Activated T-helper 17 cell treated with anti-CD3 and anti-CD28 coated beads, Interleukin-2, amount 50 U/mL, for 72 hours (primary cell): ENCODE results near the gene CBR1. TPM values are rescaled to one million over a fixed set of nuclear protein-coding genes. Genes with fewer than 3 reads are reported as not detected.

Experiments used
- ATAC-seq: fragments of 150-1000 bp; cut with Tn5 transposase; replicated peaks from 2 replicates; pipeline ENCODE4 v1.10.0; 2021; ENCODE audit warnings: mild to moderate bottlenecking, moderate library complexity
- H3K27ac Mint-ChIP-seq: one replicate; pipeline ENCODE4 v1.8.0; 2022; ENCODE audit warnings: mixed read lengths
- H3K27me3 Mint-ChIP-seq: one replicate; pipeline ENCODE4 v1.8.0; 2022; ENCODE audit warnings: mixed read lengths
- H3K36me3 Mint-ChIP-seq: one replicate; pipeline ENCODE4 v1.8.0; 2022; ENCODE audit warnings: low read depth, mild to moderate bottlenecking, mixed read lengths
- H3K4me1 Mint-ChIP-seq: one replicate; pipeline ENCODE4 v1.8.0; 2022; ENCODE audit warnings: mixed read lengths
- H3K4me3 Mint-ChIP-seq: one replicate; pipeline ENCODE4 v1.8.0; 2022; ENCODE audit warnings: mild to moderate bottlenecking, mixed read lengths
- H3K9me3 Mint-ChIP-seq: one replicate; pipeline ENCODE4 v1.8.0; 2022; ENCODE audit warnings: mixed read lengths
- total RNA-seq, 2 donors: library from RNA; stranded (reverse); gene quantifications; one replicate each; pipeline ENCODE4 v1.2.3, GENCODE V29; 2022

The CBR1 gene
- total RNA-seq, 2 donors from 2014 or later, result 21.8 to 63.9 TPM

DNA sequence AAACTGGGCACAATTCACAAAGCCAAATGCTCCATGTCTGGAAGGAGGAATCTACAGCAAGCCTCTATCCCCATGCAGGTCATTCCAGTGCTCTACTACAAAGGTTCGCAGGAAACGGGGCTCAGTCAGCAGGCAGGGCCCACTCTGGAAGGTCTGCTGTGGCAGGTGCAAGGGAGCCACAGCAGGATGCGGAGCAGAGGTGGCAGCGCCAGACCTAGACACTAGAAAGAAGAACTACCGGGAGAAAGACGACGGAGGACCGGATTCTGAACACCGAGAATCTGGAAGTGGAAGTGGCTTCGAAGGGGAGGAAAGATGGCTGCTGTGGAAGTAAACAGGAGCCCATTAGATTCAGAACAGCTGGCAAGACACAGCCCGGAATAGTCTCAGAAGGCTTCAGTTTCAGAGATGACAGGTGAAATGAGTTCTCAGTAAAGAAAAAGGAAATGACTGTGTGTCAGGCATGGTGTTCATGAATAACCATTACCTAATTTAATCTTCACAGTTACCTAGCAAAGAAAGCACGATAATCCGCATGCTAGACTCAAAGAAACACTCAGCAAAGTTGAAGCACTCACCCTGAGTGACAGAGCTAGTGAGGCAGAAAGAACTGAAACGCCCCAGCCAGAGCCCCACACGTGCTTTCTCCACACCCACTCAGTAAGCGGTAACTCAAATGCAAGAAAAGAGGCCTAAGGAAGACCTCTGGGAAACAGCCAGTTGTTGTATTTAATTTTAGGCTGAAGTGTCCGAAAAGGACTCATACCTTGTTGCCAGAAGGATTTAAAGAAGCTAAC, 30.9 kb upstream of the CBR1 start:
- Mint-ChIP-seq H3K4me3 (no peak overlapping the region), H3K4me1 (no peaks in the 10 kb centered on the region), H3K9me3 (no peaks in the 10 kb centered on the region), H3K36me3 (peaks cover 84% of the 10 kb centered on the region), H3K27ac (peak overlapping the region; percentile 50), H3K27me3 (no peaks in the 10 kb centered on the region)
- no peak for ATAC-seq

DNA sequence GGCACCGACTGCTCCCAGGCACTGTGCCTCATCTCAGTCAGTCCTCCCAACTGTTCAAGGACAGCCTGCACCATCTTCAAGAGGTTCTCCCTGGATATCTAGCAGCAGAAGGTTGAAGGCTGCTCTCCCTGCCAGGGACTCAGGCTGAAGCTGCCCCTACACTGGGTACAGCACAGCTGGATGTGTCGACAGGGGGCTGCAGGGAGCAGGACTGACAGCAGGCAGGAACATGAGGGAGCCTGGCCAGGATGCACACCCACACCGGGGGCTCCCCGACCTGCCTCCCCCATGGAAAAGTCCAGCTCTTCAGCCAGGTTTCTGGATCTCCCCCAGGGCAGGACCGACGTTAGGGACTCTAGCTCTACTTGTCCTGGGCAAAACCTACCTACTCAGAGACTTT, 30.0 kb upstream of the CBR1 start:
- H3K27me3 Mint-ChIP-seq, result no peaks in the 10 kb centered on the region
- H3K4me1 Mint-ChIP-seq, result no peaks in the 10 kb centered on the region
- H3K27ac Mint-ChIP-seq, result no peak overlapping the region
- ATAC-seq, result no peak
- H3K4me3 Mint-ChIP-seq, result no peak overlapping the region
- no peaks in the 10 kb centered on the region for H3K9me3 Mint-ChIP-seq
- H3K36me3 Mint-ChIP-seq, result peaks cover 89% of the 10 kb centered on the region

DNA sequence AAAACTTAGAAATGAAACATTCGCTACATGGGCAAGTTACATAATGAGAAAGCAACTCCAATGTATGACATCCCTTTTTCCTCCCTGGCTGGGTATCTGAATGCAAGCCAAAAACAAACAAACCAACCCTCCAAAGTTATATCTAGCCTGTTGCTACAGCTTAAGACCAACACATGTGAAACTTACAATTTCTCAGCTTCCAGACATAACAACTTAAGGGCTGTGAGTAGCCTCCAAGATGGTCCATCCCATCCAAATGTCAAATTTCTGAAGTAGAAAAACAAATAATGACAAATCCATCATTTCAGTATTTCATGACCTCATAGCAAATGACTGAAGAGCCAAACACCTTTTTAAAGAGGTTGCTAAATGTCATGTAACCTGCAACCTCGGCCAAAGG, 29.4 kb upstream of the CBR1 start:
- Mint-ChIP-seq H3K9me3 (no peaks in the 10 kb centered on the region), H3K27ac (no peak overlapping the region), H3K4me3 (no peak overlapping the region), H3K4me1 (no peaks in the 10 kb centered on the region), H3K36me3 (peaks cover 89% of the 10 kb centered on the region), H3K27me3 (no peaks in the 10 kb centered on the region)
- no peak for ATAC-seq

DNA sequence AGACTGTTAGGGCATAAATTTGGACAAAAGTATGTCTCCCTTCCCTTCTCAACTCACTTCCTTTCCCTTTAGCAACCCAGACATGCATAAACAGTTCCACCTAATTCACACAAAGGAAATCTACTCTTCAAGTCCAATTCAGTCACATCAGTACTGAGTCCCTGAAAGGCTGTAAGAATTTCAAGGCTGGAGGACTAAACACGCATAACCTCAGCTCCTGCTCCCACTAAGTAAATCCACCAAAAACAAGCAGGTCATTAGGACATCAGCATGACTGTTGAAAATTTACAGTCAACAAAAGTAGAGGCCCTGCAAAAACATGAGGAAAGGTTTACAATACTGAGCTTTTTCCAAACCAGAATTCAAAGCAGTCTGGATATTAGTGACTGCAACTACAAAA, 27.9 kb upstream of the CBR1 start:
- ATAC-seq, result no peak
- Mint-ChIP-seq H3K9me3 (no peaks in the 10 kb centered on the region), H3K36me3 (peaks cover 89% of the 10 kb centered on the region), H3K4me3 (no peak overlapping the region), H3K4me1 (no peaks in the 10 kb centered on the region), H3K27me3 (no peaks in the 10 kb centered on the region), H3K27ac (no peak overlapping the region)

DNA sequence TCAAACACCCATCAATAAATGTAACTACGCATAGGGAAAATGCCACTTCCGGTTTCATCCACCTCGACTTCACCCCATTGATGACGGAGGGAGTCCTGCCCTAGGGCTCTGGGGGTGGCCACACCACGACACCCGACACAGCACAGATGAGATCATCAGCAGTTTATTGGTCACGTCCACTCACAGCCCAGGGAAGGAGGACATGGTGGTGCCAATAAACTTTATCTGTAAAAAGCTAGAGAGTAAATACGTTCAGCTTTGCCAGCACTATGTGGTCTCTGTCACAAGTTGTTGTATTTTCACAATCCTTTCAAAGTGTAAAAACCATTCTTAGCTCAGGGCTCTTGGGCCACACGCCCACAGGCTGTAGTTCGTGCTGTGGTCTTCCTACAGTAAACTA, 25.8 kb upstream of the CBR1 start:
- Mint-ChIP-seq H3K4me1 (no peaks in the 10 kb centered on the region), H3K4me3 (no peak overlapping the region), H3K36me3 (peaks cover 94% of the 10 kb centered on the region), H3K27me3 (no peaks in the 10 kb centered on the region), H3K9me3 (no peaks in the 10 kb centered on the region), H3K27ac (peak overlapping the region; percentile 64)
- ATAC-seq, result no peak

DNA sequence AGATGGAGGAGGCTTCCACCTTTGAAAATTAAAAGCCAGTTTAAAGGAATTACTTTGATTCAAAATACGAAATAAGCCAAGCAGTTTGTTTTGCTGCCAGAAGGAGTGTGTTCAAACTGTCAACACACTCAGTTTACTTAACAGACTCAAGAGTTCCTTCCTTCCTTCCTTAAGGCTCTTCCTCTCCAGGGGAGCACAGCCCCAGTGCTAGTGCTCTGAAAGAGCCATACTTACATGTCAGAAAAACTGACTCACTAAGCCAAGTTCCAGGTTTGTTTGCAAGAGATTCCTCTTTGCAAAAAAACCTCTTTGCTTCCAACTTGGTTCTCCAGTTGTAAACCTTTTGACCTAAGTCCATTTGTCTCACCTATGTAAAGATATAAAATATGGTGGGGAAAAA, 23.8 kb upstream of the CBR1 start:
- Mint-ChIP-seq H3K27me3 (no peaks in the 10 kb centered on the region), H3K4me1 (no peaks in the 10 kb centered on the region), H3K36me3 (peaks cover 95% of the 10 kb centered on the region), H3K4me3 (no peak overlapping the region), H3K9me3 (no peaks in the 10 kb centered on the region), H3K27ac (no peak overlapping the region)
- no peak for ATAC-seq

DNA sequence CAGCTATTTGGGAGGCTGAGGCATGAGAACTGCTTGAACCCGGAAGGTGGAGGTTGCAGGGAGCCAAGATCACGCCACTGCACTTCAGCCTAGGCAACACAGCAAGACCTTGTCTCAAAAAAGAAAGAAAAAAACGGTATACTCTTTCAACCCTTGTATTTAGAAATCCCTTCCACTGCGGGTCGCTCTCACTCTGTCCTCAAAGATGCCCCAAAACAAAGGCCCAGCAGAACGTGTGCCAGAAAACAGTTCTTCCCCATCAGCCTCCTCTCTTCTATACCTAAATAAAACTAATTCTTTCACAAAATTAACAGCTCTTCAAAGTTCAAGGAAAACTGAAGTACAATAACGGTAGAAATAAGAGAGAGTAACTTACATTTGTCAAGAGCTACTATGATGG, 22.7 kb upstream of the CBR1 start:
- Mint-ChIP-seq H3K4me3 (no peak overlapping the region), H3K4me1 (no peaks in the 10 kb centered on the region), H3K36me3 (peaks cover 89% of the 10 kb centered on the region), H3K27ac (no peak overlapping the region), H3K9me3 (no peaks in the 10 kb centered on the region), H3K27me3 (no peaks in the 10 kb centered on the region)
- ATAC-seq, result no peak

DNA sequence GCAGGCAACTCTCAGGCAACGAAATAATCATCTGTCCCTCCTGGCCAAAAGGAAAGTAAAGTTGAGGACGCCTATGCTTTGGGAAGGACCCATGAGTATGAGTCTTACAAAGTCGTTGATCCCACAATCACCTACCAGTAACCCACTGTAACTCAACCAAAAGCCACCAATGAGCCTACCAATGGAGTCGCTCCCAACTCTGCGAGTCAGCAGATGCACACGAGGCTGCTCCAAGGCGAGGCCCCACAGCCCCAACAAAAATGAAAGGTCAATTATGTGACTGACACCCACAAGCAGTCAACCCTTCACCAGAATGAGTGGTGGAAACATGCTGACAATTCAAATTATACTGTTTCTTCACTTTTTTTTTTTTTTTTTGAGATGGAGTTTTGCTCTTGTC, 21.5 kb upstream of the CBR1 start:
- Mint-ChIP-seq H3K4me1 (no peaks in the 10 kb centered on the region), H3K9me3 (no peaks in the 10 kb centered on the region), H3K27ac (no peak overlapping the region), H3K27me3 (no peaks in the 10 kb centered on the region), H3K36me3 (peaks cover 91% of the 10 kb centered on the region), H3K4me3 (no peak overlapping the region)
- ATAC-seq, result peak; percentile 32

DNA sequence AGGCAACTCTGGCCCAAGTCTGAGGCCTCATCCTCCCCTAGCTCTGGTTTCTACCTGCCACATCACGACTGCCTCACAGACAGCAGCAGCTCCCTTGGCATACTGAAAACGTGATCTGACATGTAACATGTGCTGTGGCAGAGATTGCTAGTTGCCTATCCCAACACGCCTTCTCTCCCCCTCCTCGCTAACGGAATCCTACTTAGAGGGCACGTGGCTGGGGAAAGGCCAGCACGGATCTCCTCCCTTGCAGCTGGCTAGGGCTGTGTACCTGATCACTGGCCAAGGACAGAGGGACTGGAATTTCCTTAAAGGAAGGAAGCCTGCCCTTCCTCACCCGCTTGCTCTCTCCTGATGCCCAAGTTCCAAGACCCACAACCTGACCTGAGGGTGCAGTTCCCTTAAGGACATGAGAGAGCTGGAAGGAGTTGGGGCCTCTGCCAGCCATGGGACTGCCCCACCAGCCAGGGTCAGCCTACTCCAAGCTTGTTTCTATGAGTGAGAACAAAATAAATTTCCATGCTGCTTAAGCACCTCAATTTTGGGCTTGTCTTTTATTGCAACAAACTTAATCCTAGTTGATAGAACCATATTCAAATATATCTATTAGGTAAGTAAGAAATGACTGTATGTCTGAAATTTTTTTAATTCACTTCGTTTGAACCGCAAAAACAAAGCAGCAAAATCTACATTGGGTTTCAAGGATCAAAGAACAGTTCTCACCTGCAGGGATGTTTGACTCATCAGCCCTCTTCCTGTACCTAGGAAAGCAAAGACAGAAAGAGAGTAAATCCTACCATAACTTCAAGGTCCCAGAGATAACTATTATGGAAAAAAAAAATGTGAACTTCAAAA, 16.7 kb upstream of the CBR1 start:
- Mint-ChIP-seq H3K36me3 (peaks cover 87% of the 10 kb centered on the region), H3K4me3 (no peak overlapping the region), H3K27me3 (no peaks in the 10 kb centered on the region), H3K27ac (no peak overlapping the region), H3K9me3 (no peaks in the 10 kb centered on the region), H3K4me1 (no peaks in the 10 kb centered on the region)
- ATAC-seq, result peak; percentile 35

DNA sequence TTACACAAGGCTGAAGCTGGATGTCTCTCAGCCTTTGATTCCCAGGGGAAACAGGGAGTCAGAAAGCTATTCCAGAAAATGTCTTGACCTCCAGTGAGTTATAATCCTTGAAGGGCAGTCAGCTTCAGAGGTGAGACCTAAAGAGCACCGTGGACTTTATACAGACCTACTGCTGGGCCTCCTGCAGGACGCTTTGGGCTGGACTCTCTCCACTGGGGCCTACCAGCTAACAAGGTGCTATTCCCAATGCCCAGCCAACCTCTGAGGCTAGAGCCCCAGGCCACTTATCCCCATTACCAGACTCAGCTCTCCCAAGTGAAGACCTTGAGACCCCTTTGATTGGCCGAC, 16.1 kb upstream of the CBR1 start:
- Mint-ChIP-seq H3K4me1 (no peaks in the 10 kb centered on the region), H3K9me3 (no peaks in the 10 kb centered on the region), H3K27ac (no peak overlapping the region), H3K36me3 (peaks cover 87% of the 10 kb centered on the region), H3K27me3 (no peaks in the 10 kb centered on the region), H3K4me3 (no peak overlapping the region)
- no peak for ATAC-seq

DNA sequence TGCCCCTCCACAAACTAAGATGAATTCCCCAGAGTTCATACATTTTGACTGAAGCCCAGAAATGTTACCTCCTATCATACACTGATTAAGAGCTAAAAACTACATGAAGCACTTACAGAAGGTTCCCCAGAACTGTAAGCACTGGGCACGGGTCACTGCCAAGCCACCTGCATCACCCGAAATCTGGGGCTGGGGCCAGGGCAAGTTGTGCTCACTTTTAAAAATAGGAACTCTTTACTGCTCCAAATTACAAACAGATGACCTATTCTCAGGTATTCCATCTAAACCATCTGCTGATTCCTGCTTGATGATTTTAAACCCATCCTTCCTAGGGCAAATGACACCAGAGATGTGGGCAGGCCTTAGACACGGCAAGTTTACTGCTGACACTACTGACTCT, 14.3 kb upstream of the CBR1 start:
- Mint-ChIP-seq H3K27me3 (no peaks in the 10 kb centered on the region), H3K36me3 (peaks cover 78% of the 10 kb centered on the region), H3K9me3 (no peaks in the 10 kb centered on the region), H3K27ac (no peak overlapping the region), H3K4me1 (no peaks in the 10 kb centered on the region), H3K4me3 (no peak overlapping the region)
- ATAC-seq, result no peak

DNA sequence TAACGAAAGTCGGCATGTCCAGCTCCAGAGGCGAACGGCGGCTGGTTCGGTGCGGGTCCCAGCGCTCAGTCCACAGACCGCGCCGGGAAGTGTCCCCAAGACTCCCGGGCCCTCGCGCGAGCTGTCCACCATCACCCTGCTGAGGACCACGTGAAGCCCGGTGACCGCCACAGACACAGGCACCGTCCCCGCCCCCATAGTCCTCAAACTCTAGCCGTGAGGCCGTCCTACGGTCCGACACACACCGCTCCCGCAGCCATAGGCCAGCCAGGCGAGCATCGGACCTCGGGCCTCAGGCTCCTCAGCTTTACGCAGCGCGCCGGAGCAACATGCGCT, 10.0 kb upstream of the CBR1 start:
- peak; percentile 42 for ATAC-seq
- Mint-ChIP-seq H3K27me3 (no peaks in the 10 kb centered on the region), H3K4me3 (peak overlapping the region; percentile 92), H3K27ac (peak overlapping the region; percentile 98), H3K36me3 (peaks cover 51% of the 10 kb centered on the region), H3K4me1 (no peaks in the 10 kb centered on the region), H3K9me3 (no peaks in the 10 kb centered on the region)

DNA sequence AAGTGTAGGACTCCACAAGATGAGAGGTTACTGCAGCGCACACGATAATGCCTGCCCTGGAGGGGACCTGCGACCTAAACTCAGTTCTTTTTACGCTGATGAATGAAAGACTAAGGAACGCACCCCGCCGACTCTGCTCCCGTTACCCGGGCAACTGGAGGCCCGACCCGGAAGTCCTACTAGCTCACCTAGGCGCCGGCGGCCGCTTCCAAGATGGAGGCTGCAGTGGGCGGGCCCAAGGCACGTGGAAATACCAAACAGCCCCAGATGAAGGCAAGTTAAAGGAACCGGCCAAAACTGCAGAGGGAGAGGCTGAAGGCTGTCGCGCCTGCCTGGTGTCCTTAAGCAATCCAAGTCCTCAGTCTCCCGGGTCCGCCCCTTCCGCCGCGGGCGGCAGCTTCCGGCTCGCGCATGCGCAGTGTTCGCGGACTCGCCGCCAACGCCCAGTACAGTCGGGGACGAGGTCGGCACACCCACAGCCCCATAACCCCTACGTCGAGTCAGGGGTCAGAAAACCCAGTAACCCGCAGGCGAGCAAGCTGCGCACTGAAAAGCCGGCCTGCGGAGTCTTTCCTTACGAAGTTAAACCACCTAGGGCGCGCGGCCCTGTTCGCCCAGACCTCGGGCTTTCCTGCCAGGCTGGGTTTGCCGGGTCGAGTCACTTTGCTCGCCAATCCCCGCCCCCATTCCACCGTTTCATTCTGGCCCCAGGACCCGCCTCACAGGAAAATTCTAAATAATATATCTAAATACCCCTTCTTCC, 9.5 kb upstream of the CBR1 start, which contains the start of gene SETD4:
SETD4 (minus strand) TSS at position 368 of the 763 bp plus-strand sequence. CDS start 1,638 bp downstream, outside the sequence.
- ATAC-seq, result peak; percentile 94
- H3K4me3 Mint-ChIP-seq, result peak within 1 kb of the TSS; percentile 92
- H3K27ac Mint-ChIP-seq, result peak within 1 kb of the TSS; percentile 98
- no peaks in the 10 kb centered on the region for H3K27me3 Mint-ChIP-seq
- H3K4me1 Mint-ChIP-seq, result no peaks in the 10 kb centered on the region
- no peaks in the 10 kb centered on the region for H3K9me3 Mint-ChIP-seq
- H3K36me3 Mint-ChIP-seq, result peaks cover 45% of the 10 kb centered on the region

DNA sequence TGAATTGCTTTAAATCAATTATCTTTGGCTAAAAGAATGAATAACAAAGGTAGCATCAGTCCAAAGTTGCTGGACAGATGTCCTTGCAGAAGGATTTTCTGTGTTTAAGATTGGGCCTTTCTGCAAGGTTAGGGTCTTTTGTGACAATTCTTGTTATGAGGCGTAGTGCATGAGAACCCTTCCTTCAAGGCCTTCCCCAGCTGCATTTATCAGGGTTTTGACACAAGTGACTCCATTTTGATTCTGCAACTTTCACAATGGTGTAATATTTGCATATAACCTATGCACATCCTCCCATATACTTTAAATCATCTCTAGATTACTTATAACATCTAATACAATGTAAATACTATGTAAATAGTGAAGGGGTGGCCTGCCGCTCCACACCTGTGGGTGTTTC, 8.4 kb upstream of the CBR1 start:
- no peaks in the 10 kb centered on the region for H3K27me3 Mint-ChIP-seq
- H3K36me3 Mint-ChIP-seq, result peaks cover 34% of the 10 kb centered on the region
- peaks cover 5% of the 10 kb centered on the region for H3K4me1 Mint-ChIP-seq
- no peaks in the 10 kb centered on the region for H3K9me3 Mint-ChIP-seq
- ATAC-seq, result no peak
- H3K4me3 Mint-ChIP-seq, result peak overlapping the region; percentile 92
- H3K27ac Mint-ChIP-seq, result no peak overlapping the region
